ENCODE measurements around the gene FBXO3.
"Not testable (repeated sequence)": the region's sequence is repeated elsewhere in the genome, so short reads cannot be mapped to it uniquely, and the experiment has no call there.

FBXO3 gene

DNA sequence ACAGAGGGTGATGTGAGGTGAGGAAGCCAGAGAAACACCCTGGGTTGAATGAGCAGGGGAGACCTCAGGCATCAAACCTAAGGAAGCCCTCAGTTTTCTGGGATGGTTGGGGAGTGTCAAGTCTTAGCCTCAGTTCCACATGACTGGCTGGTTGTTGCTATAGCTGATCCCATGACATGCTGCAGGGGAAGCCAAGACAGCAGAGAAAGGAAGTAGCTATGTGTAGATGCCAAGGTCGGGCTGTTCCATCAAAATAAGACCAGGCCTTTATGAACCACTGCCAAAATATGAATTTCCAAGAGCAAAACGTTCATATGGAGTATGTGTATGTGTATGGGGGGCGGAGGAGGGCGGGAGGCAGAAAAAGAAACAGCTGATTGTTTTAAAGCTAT is 49.7 kb downstream of the FBXO3 start:
- no peak for DNase-seq

DNA sequence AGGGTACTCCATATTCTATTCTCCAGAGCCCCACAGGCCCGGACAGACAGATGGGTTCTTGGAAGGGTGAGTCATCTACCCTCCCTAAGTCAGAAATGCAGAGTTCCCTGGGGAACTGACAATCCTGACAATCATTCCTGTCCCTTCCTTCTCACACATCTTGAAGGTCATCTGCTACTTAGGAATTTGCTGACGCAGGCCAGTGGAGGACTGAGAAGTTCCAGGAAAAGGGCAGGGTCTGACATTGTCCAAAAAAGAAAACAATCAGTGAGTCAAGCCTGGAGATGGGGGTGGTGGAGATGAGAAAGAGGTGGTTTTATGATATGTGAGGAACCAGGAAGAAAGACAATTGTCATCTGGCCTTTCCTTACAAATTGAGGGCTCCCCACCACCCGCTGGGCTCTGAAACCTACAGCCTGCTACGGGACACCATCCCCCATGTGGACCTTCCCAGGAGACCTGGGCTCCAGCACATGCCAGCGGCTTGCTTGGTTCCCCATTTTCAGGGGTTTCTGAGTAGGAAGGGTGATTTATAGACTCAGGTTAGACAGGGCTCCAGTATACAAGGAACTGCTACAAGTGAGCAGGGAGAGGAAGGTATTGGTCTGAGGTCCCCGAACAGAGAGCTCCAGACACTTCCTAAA is 51.0 kb downstream of the FBXO3 start:
- DNase-seq = no peak

DNA sequence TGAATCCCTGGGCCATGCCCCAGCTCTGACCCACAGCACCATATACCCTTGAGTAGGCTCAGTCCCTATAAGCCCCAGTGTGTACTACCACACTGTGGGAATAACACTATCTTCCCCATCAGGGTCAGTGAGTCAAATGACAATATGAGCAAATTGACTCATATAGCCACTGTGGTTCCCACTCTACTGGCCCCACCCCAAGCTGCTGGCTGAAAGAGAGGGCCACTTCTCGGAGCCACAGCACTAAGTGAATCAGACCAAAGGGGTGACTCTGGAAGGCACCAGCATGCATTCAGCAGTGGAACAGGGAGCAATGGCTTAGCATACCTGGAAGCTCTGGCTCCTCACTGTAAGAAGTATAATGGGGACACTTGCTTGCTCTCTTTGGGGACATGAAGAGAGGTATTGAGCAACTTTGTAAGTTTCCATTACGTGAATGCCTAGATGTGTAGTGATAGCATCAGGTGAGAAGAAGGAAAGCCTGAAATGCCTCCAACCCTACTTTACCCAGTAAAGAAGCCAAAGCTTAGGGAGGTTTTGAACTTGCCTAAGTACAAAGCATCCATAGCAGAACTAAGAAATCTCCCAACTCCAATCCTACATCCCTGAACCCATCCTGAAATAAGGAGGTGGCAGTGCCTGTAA is 51.6 kb downstream of the FBXO3 start:
- no peak for DNase-seq

DNA sequence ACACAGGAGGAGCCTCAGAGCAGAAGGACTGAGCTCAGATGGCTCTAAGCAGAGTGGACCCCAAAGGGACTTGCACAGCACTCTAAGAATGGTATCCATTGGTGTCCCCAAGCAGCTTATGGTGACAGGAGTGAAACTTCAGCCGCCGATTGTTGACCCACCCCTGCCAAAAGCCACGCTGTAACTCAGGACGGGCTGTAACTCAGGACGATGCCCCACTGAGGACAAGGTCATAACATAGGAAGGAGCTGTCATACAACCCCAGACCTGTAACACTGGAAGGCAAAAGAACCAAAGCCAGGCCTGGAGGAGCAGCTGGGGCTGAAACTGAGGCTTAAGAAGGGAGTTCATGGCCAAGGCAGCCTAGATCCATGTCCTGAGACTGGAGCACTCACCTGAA is 52.3 kb downstream of the FBXO3 start:
- DNase-seq = no peak

DNA sequence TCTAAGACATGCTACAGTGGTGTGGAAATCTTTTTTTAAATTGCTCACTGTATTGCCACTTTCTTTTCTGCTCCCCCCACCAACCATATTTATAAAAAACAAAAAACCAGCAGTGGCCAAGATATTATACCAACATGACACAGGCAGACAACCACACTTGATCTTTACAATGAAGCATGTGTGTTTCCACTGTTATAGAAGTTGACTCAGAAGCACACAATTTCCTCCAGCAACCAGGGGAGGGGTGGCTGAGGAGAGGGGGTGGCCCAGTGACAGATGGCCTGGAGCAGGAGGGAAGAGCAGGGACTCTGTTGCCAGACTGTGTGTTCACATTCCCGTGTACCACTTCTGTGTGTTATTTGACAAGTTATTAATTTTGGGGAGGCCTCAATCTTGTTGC is 52.9 kb downstream of the FBXO3 start:
- no peak for DNase-seq

DNA sequence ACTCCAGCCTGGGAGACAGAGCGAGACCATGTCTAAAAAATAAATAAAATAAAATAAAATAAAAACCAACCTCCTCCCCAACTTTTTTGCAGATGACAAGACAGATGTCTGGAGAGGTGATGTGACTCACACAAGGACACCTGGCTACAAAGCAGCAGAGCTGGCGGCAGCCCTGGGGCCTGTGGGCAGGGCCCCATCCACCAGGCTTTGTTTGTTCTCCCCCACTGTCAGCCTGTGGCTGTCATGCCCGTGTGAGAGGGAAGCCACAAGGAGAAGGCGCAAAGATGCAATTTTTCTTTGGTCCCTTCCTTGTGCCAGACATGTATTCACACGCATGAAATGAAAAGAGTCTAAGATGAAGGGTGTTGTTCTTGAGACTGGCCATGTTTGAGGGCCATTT is 54.7 kb downstream of the FBXO3 start:
- DNase-seq = no peak

DNA sequence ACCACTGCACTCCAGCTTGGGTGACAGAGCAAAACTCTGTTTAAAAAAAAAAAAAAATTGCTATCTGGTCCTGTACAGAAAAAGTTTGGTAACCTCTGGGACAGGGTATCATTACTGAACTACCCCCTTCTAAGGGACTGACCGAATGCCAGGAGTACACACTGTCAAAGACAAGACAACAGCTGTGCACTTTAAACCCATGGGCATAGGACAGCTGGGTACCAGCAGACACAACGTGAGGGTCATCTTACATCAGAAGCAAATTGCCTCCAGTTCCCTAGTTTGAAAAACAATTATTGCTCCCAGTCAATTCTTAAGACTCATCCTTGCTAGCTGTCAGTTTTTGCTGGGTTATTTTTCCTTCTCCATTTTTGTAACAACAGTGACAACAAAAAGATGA is 55.9 kb downstream of the FBXO3 start:
- no peak for DNase-seq

DNA sequence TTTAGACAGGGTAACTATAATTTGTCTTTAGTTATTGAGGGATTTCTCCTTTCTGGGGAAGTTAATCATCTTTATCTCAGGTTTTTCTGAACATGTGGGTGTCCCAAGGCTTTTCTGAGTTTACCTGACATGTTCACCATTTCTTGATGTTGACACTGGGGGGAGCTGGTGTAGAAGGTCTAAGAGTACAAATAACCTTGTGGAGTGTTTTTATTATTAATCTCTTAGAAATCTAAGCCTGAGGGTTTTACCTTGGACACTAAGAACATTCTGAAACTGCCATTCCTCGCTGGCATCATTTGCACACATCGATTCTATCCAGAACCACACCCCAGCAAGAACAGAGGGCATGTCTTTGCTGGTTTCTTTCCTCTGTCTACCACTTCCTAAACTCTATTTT is 58.1 kb downstream of the FBXO3 start:
- DNase-seq = no peak

DNA sequence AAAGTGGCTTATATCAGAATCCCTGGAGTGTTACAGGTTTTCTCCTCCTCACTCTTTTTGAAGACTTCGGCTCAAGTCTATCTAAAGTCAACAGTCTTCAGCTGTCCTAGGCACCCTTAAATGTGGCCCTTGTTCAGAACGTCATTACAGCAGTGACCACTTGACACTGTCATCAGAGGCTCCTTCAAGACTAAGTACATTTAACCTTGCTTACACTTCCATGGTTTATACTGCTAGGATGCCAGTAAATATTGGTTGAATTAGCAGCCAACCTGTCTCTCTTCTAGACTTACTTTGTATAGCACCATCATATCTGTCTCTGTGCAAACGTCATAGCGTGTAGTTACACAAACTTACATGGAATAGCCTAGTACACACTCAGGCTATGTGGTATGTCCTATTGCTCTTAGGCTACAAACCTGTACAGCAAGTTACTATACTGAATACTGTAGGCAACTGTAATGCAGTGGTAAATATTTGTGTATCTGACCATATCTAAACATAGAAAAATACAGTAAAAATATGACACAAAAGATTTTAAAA is 60.4 kb downstream of the FBXO3 start:
- no peak for DNase-seq

DNA sequence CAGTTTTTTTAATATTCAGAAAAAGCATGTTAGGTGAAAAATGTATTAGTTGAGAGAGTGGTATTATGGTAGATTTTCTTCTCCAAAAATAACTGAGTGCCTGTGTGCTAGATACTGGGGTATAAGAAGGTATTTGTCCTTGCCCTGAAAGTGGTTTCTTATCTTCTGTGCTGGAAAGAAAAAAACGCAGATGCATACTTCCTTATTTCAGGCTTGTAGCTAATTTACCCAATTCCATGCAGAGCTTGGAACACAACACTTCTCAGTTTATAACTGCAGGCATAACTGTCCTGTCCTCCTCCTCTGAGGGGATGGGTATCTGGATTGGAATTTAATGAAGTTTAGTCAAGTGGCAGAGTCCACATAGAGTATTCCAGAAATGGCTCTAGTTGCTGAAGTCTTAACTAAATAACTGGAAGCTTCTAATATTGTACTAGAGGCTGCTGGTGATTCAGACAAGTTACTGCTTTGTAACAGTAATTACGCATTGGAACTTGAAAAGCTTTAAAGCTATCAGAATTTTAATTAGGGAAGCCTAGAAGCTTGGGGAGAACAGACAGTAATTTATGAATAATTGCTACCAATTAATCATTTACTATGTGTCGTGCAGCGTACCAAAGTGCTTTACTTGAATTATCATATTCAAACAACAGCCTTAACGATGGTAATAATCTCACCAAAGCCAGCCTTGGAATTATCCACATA is 61.0 kb downstream of the FBXO3 start:
- DNase-seq = no peak

DNA sequence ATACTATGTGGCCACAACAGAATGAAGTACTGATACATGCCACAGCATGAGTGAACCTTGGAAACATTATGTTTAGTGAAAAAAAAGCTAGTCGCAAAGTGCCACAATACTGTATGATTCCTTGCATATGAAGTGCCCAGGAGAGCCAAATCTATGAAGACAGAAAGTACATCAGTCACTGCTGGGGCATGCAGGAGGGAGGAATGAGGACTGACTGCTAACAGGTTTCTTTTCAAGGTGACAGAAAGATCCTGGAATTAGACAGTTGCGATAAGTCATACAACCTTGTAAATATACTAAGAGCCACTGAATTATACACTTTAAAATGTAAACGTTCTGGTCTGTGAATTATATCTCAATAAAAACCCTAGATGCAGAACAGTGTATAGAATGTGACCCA is 61.9 kb downstream of the FBXO3 start:
- DNase-seq = no peak

DNA sequence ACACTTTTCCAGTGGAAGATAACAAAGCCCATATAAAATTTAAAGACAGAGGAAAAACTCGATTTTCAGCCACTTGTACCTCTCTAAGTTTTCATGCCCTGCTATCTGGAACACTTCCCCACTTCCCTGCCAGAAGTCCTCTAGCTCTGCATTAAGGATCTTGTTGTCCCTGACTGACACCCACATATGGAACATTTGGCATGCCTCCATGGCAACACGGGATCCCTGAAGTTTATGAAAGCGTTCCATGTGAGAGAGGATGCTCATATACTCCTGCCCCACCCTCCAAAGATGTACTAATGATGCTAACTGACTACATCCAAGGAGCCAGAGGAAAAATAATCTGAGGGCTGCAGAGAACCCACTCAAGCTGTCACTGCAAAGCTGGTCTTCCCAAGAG is 64.9 kb downstream of the FBXO3 start:
- no peak for DNase-seq

DNA sequence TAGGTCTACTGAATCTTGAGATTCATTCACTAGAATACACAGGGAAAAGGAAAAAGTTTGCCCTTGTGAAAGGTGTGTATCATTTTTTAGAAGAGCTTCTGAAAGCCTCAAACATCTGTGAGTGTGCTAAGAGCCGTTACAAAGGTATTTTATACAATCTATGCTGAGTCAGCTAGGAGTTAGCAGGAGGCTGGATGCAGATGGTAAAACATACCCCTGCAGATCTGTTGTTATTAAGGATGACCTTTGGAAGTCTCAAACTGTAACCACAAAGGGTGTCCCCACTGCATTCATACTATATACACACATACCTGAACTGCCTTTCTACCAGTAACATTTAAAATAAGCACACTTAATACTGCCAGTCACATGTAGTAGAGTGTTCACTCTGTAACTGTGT is 65.3 kb downstream of the FBXO3 start:
- DNase-seq = no peak

DNA sequence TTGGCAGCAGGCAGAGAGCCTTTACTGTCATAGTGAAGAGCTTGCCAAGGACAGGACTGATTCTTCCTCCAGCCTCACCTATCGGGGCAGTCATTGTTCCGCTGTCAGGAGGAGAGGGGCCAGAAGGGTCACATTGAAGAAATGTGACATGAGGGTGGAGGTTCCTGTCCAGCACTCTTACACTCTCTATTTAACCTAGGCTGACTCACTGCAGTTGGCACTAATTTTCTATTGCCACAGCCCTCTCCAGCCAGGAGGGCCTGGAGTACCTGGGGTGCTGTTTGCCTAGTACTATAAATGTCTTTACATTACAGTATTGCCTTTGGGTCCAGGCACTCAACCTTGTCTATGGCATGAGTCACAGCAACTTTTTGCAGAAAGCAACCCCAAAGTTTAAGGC is 66.5 kb downstream of the FBXO3 start:
- DNase-seq = not testable (repeated sequence)

DNA sequence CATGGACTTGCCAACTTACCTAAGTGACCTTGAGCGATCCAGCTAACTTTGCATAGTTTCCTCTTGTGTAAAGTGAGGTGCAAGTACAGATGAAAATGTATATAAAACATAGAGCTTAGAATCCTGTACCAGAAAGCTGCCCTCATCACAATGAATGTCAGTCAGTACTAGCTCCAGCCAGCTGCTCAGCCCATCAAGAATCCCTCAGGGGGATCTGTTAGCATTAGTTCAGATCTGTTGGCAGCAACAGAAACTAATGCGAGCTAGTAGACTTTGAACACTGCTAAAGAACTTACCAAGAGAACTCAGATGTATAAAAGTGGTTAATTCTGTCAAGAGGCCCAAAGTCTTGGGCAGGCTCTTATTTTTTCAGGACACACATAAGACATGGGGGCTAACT is 67.4 kb downstream of the FBXO3 start:
- no peak for DNase-seq

DNA sequence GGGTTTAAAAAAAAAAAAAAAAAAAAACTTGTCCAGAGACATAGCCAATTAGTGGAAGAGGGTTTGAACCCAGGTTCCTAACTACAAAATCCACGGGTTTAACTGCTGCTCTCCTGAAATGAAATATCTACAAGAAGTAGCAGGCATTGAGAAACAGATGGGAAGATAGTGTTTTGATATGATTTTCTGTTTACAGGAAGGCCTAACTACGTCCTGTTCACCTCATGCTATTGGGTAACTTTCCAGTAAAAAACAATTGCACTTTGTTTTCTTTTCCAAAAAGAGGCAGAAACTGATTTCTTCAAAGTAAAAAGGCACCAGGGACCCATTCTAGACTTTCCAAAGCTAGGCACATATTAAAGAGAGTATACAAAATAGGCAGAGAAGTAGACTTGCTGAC is 67.8 kb downstream of the FBXO3 start:
- no peak for DNase-seq

DNA sequence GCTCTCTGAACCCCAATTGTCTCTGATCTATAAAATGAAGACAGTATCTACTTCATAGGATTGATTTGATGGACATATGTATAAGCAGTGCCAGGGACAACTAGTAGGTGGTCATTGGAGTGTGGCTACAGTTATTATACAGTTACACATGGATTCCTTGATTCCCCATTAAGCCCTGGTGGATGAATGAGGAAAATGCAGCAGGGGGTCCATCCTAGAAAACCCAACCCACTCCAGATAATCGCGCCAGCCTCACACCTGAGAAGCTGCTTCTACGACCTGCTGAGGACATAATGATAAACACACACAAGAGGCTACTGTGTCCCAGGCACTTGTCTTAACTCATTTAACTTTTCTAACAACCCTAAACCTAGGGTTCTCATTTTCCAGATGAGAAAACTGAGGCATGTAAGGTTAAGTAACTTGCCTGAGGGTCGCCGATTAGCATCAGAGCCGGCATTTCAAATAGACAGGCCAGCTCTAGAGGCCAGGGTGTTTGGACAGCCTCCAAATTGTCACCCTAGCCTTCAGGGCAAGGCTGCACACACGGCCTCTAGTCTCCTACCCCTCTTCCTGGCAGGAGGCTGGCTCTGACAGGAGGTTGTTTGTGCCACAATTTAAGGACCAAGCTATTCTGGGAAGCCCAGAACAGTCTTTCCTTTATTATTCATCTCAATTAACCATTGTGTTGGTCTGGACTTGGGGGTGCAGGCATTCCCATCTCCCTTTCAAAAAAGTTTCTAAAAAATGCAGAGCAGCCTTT is 69.9 kb downstream of the FBXO3 start:
- no peak for DNase-seq

DNA sequence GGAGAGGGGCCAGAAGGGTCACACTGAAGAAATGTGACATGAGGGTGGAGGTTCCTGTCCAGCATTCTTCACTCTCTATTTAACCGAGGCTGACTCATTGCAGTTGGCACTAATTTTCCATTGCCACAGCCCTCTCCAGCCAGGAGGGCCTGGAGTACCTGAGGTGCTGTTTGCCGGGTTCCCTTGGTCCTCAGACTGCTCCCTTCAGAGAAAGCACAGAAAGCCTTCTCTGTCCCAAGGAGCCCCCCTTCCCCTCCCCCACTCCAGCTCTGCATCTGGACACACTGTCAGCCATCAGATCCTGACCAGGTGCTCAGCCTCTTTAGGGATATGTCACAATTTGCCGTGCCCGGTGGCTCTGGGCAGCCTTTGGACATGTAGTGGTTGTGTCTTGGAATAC is 70.5 kb downstream of the FBXO3 start:
- no peak for DNase-seq

DNA sequence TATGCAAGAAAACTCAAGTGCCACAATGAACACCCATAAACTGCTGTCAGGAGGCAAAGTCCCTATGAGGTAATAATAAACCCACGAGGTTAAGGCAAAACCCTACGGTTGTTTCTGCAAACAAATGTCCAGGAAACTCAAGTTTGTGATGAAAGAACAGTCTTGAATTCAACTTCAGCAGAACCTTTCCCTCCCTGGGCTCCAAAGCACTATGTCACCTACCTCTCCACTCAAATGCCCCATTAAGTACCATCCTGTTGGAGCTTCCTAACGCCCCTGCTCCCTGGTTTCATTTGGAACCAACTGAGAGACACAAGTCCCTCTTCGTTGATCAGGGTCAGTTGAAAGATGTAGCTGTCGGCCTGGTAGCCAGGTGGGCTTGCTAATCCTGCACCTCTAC is 71.1 kb downstream of the FBXO3 start:
- no peak for DNase-seq

DNA sequence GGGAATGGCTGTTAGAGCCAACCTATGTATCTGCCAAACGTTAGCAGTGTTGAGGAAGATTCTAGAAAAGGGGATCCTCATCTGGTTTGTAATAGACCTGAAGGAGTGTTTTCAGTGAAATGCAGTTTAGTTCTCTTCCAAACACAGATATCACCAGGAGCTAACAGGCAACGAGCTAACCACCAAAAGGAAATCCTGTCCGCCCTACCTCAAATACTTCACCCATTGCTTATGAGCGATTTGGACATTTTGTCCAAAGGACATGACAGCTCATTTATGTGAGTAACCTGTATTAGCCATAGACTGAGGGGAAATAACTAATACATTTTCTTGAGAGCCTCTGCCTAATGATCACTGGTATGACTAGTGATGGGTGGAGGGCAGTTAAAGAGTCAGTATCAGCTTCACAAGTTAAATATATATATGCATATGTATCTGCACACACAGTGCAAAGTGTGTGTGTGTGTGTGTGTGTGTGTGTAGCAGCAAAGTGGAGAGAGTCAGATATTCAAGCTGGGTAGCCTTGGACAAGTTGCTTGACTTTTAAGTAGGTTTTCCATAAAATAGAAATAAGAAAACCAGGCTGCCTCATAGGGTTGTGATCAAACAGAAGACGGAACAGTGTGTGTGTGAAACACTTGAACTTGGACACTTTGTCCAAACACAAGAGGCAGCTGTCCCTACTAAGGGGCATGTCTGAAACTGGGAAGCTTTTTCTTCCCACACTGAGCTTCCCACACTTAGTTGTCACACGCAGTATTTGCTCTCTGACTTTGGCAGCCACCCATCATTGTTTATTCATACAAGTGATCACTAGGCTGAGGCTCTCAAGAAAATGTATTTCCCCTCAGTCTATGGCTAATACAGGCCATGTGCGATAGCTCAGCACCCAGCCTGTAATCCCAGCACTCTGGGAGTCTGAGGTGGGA is 72.8 kb downstream of the FBXO3 start:
- DNase-seq = no peak

DNA sequence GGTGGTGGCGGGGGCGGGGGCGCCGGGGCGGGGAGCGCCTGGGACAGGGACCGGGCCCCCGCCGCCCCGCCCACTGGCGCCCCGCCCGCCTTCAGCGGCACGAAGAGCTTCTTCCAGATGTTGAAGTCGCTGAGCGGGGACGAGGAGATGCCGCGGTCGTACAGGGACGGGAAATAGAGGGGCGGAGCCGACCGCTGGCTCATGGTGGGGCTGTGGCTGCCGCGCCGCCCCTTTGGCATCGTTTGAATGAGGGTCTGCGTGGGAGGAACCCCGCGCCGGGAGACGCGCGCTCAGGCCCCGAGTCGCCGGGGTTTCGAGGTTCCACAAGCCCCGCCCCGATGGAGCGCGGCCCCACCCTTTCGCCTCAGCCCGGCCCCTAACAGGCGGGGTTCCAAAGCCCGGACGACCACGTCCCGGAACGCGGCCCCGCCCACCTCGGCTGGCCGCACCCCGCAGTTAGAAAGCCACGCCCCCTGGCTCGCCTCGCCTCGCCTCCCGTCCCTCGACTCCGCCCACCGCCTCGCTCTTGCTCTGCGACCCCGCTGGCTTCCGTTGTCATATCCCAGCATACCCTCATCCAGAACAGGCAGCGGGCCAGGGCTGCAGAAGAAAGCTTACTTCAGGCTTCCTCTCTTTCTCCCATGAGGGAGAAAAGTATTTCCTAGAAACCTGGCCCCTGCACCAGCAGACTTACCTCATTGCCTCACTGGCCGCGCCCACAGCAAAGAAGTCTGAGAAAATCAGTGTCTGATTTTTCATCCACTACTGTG is 73.6 kb downstream of the FBXO3 start, which contains the start of gene C11orf91:
Gene C11orf91, minus strand, starts transcription at position 325 of the 770 bp plus-strand sequence. Its CDS starts 86 bp downstream, at position 239.
- peak; percentile 97 for DNase-seq
